ENCODE results near the gene IL7R. TPM values are rescaled to one million over a fixed set of nuclear protein-coding genes. Genes with fewer than 3 reads are reported as not detected.
"Not testable (repeated sequence)": the region's sequence is repeated elsewhere in the genome, so short reads cannot be mapped to it uniquely, and the experiment has no call there.

IL7R gene
- polyA plus RNA-seq, 2 of the 4 experiments (the other 2 are of a cell fraction): 0.13 to 0.18 TPM

- no peak for TF ChIP-seq ELK1 (IDR thresholded peaks at IDR 0.05; ENCODE audit: low read depth, low read length)
These were observed 29.7 kb downstream of the IL7R start (continued) for GRCh38 chr5:35886381-35886780.

- H3K4me2 ChIP-seq: no peak overlapping the region
- no peak overlapping the region for H3K4me3 ChIP-seq
- no peak overlapping the region for H3K27ac ChIP-seq
- WGBS (ENCODE audit: missing lambda C conversion rate): 25% methylated on average over 5 of the region's 5 CpGs
- no peaks in the 10 kb centered on the region for H3K9me3 ChIP-seq
- POLR2A ChIA-PET: no interaction called here
- no peak for TF ChIP-seq NR3C1 (IDR thresholded peaks at IDR 0.05)
- TF ChIP-seq KDM5A (IDR thresholded peaks at IDR 0.05): no peak
- TF ChIP-seq RCOR1 (IDR thresholded peaks at IDR 0.05; ENCODE audit: low read depth, low read length): no peak
- CTCF ChIA-PET: no interaction called here
- FAIRE-seq (no peak), ATAC-seq (no peak), DNase-seq (ENCODE audit: low read depth in 1 of 2, low spot score in 1 of 2) (no peak)
- no peaks in the 10 kb centered on the region for H3K4me1 ChIP-seq
These were observed 30.8 kb downstream of the IL7R start for GRCh38 chr5:35887321-35888100.

GRCh38 chr5:35890021-35891020 lies 33.6 kb downstream of the IL7R start:
- DNase-seq (ENCODE audit: low read depth in 1 of 2, low spot score in 1 of 2) (no peak), ATAC-seq (no peak), FAIRE-seq (no peak)
- H3K9me3 ChIP-seq: no peaks in the 10 kb centered on the region
- WGBS (ENCODE audit: missing lambda C conversion rate): 16% methylated on average over 5 of the region's 5 CpGs
- no peaks in the 10 kb centered on the region for H3K4me1 ChIP-seq
- H3K4me2 ChIP-seq: no peak overlapping the region
- ChIA-PET POLR2A (no interaction called here), CTCF (interaction anchor here (1.1 kb wide), 1 partner anchor 11 kb away, joined by 4 read pairs; no protein-coding TSS in a partner anchor)
- H3K27ac ChIP-seq: no peak overlapping the region
- no peak overlapping the region for H3K4me3 ChIP-seq
- TF ChIP-seq HOXB13 (CRISPR knock-in tag; IDR thresholded peaks at IDR 0.05; ENCODE audit: low read depth): no peak
- no peak for TF ChIP-seq HOXA7 (CRISPR knock-in tag; IDR thresholded peaks at IDR 0.05)
- TF ChIP-seq MAX (IDR thresholded peaks at IDR 0.05): no peak
- no peak for TF ChIP-seq EHF (CRISPR knock-in tag; IDR thresholded peaks at IDR 0.05)
- TF ChIP-seq RAD21 (conservative IDR thresholded peaks at IDR 0.05 in 1 of 2, IDR thresholded peaks at IDR 0.05 in 1 of 2): no peak
- TF ChIP-seq TFCP2L1 (CRISPR knock-in tag; IDR thresholded peaks at IDR 0.05): no peak
- TF ChIP-seq PHF8 (IDR thresholded peaks at IDR 0.05; ENCODE audit: borderline replicate concordance, low read depth): no peak
- no peak for TF ChIP-seq KDM1A (IDR thresholded peaks at IDR 0.05; ENCODE audit: low read depth)
- no peak for TF ChIP-seq ZNF302 (CRISPR knock-in tag; IDR thresholded peaks at IDR 0.05)
- TF ChIP-seq GATA3 (IDR thresholded peaks at IDR 0.05; ENCODE audit: borderline replicate concordance): no peak
- TF ChIP-seq REST (IDR thresholded peaks at IDR 0.05): no peak

- ATAC-seq; H3K4me1 ChIP-seq; H3K4me3 ChIP-seq; H3K4me2 ChIP-seq; DNase-seq (ENCODE audit: low read depth in 1 of 2, low spot score in 1 of 2); H3K9me3 ChIP-seq; CTCF ChIA-PET; FAIRE-seq; POLR2A ChIA-PET; H3K27ac ChIP-seq: not testable (repeated sequence)
- WGBS (ENCODE audit: missing lambda C conversion rate): 67% methylated on average over 16 of the region's 23 CpGs
These were observed 36.1 kb downstream of the IL7R start for GRCh38 chr5:35892799-35893198.
